Activated CD4-positive, alpha-beta memory T cell treated with anti-CD3 and anti-CD28 coated beads for 36 hours (primary cell): ENCODE data around the gene CELF4. TPM values are rescaled to one million over a fixed set of nuclear protein-coding genes. Genes with fewer than 3 reads are reported as not detected.

Source experiments
- CTCF ChIA-PET: fragments of 350-600 bp; sonication (Branson Sonifier 250); formaldehyde crosslinking; loops from one replicate; lab custom pipeline; 2021; ENCODE audit warnings: antibody characterized with exemption, inconsistent platforms; lab: Charles Lee
- POLR2A ChIA-PET: fragments of 350-600 bp; sonication (Branson Sonifier 250); formaldehyde crosslinking; loops from one replicate; lab custom pipeline; 2021; ENCODE audit warnings: antibody characterized with exemption; lab: Charles Lee
- DNase-seq: peaks from one replicate; pipeline ENCODE4 v3.0.0-alpha.2; 2020
- H3K27ac Mint-ChIP-seq: one replicate; pipeline ENCODE4 v1.8.0; 2021; ENCODE audit warnings: mixed read lengths
- H3K27me3 Mint-ChIP-seq: one replicate; pipeline ENCODE4 v1.8.0; 2021; ENCODE audit warnings: mixed read lengths
- H3K36me3 Mint-ChIP-seq: one replicate; pipeline ENCODE4 v1.8.0; 2021; ENCODE audit warnings: mixed read lengths
- H3K4me1 Mint-ChIP-seq: one replicate; pipeline ENCODE4 v1.8.0; 2021; ENCODE audit warnings: low read depth, mixed read lengths
- H3K4me3 Mint-ChIP-seq: one replicate; pipeline ENCODE4 v1.8.0; 2021; ENCODE audit warnings: mild to moderate bottlenecking, mixed read lengths
- H3K9me3 Mint-ChIP-seq: one replicate; pipeline ENCODE4 v1.8.0; 2021; ENCODE audit warnings: mixed read lengths
- intact Hi-C: fragments of 100-400 bp; cut with micrococcal nuclease; formaldehyde crosslinking; loops from one replicate; pipeline ENCODE4 v1.15.1; 2023
- total RNA-seq, 2 experiments: library from RNA; stranded (reverse); gene quantifications; one replicate each; pipeline ENCODE4 v1.2.3, GENCODE V29; 2021

Gene CELF4
- not detected for total RNA-seq

- Mint-ChIP-seq H3K4me3 (peak within 1 kb of the TSS; percentile 16), H3K4me1 (peaks cover 12% of the 10 kb centered on the region), H3K9me3 (no peaks in the 10 kb centered on the region), H3K36me3 (no peaks in the 10 kb centered on the region), H3K27me3 (peaks cover 60% of the 10 kb centered on the region), H3K27ac (no peak within 1 kb of the TSS)
- ChIA-PET POLR2A (no interaction called here), CTCF (no interaction called here)
- intact Hi-C loops: no loop called here
- no peak for DNase-seq
These were observed at the start of gene CELF4 for GRCh38 chr18:37565101-37565976. CELF4 (minus strand) TSS chr18:37565798.

- POLR2A ChIA-PET: no interaction called here
- CTCF ChIA-PET: no interaction called here
- Mint-ChIP-seq H3K36me3 (no peaks in the 10 kb centered on the region), H3K4me3 (no peak overlapping the region), H3K27me3 (no peaks in the 10 kb centered on the region), H3K4me1 (no peaks in the 10 kb centered on the region), H3K9me3 (no peaks in the 10 kb centered on the region), H3K27ac (no peak overlapping the region)
- DNase-seq: no peak
- intact Hi-C loops: no loop called here
These were observed 47.6 kb upstream of the CELF4 start for GRCh38 chr18:37613253-37613565.

DNA sequence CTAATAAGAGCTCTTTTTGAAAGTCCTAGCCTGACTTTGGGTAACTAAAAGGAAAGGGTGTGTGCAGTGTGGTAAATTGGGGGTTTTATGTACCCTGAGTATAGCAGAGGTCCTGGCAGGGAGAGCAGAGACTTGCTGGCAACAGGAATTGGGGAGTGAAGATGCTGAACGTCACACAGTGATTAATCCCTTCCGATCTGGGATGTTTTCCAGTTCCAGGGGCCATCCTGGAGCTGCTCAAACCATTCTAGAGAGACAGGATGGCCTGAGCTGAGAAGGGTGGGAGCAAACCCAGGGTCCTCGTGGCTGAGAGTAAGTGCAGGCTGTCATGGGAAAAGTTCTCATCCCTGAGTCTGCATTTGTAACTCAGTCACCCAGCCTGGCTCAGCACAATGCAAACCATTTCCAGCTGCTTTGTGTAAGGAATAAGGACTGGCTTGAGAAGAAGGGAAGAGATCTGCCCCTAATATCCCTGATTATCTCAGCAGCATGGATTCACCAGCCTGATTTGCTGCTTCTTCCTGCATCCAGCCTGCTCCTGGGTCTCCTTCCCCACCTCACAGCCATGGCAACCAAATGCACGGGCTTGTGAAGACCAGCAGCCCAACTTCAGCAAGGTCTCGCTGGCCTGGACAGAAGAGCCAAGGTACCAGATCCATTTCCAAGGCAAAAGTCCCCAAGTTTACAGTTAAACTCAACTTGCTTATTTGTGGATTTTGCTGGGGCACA, 47.1 kb upstream of the CELF4 start:
- no peaks in the 10 kb centered on the region for H3K9me3 Mint-ChIP-seq
- H3K4me1 Mint-ChIP-seq: no peaks in the 10 kb centered on the region
- H3K4me3 Mint-ChIP-seq: no peak overlapping the region
- intact Hi-C loops: no loop called here
- H3K27ac Mint-ChIP-seq: no peak overlapping the region
- DNase-seq: no peak
- no peaks in the 10 kb centered on the region for H3K36me3 Mint-ChIP-seq
- ChIA-PET POLR2A (no interaction called here), CTCF (no interaction called here)
- H3K27me3 Mint-ChIP-seq: no peaks in the 10 kb centered on the region

DNA sequence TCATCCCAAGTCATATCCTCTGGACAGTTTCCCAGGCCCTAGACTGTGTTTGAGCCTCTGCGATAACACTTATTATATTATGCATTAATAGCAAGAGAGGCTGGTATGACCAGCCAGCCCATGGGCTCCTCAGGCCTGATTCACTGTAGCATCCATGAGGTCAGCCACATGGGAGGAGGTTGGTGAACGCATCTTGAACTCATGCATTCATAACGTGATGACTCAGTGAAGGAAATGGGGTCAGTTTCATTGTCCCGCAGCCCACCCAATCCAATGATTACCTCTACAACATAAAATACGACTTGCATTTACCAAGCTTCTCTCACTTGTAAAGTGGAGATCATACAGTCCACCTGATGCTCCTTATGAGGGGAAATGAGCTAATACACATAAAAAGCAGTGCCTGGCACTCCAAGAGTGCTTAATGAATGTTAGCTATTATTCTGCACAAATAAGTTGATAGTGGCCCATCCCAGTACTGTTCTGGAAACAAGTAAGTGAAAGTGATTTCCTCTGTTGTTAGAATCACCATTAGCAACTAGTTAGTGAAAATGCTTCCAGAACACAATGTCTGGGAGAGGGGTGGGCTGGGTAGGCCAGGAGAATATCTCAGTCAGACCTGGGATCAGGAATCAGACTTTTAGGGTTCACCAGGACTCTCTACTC, 46.1 kb upstream of the CELF4 start:
- no peak overlapping the region for H3K4me3 Mint-ChIP-seq
- H3K27me3 Mint-ChIP-seq: no peaks in the 10 kb centered on the region
- POLR2A ChIA-PET: no interaction called here

DNA sequence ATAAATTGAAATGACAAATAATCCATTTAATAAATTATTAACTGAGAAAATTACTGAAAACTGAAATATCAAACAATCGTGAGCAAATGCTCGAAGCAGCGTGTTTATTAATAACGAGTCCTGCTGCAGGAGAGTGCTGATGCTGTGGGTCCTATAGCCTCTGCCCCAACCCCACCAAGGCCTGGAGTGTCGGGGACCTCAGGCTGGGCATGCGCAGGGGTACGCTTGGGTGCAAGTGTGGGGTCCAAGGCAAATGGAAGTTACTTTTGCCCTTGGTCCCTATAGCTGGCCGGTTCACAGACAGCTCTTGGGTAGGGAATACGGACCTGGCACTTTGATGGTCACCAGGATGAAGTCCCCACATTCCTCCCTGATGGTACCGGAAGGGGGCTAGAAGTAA, 43.3 kb upstream of the CELF4 start:
- H3K36me3 Mint-ChIP-seq: no peaks in the 10 kb centered on the region
- CTCF ChIA-PET: no interaction called here
- H3K27ac Mint-ChIP-seq: no peak overlapping the region
- H3K27me3 Mint-ChIP-seq: no peaks in the 10 kb centered on the region
- POLR2A ChIA-PET: no interaction called here
- H3K4me1 Mint-ChIP-seq: no peaks in the 10 kb centered on the region
- H3K9me3 Mint-ChIP-seq: no peaks in the 10 kb centered on the region
- intact Hi-C loops: no loop called here
- DNase-seq: no peak
- no peak overlapping the region for H3K4me3 Mint-ChIP-seq

More for the DNA sequence above, 46.1 kb upstream of the CELF4 start:
- intact Hi-C loops: no loop called here
- H3K4me1 Mint-ChIP-seq: no peaks in the 10 kb centered on the region
- CTCF ChIA-PET: no interaction called here
- no peak overlapping the region for H3K27ac Mint-ChIP-seq
- DNase-seq: no peak
- H3K9me3 Mint-ChIP-seq: no peaks in the 10 kb centered on the region
- no peaks in the 10 kb centered on the region for H3K36me3 Mint-ChIP-seq

- intact Hi-C loops: no loop called here
- CTCF ChIA-PET: no interaction called here
- Mint-ChIP-seq H3K9me3 (no peaks in the 10 kb centered on the region), H3K36me3 (no peaks in the 10 kb centered on the region), H3K4me3 (no peak overlapping the region), H3K27ac (no peak overlapping the region), H3K4me1 (no peaks in the 10 kb centered on the region), H3K27me3 (no peaks in the 10 kb centered on the region)
- POLR2A ChIA-PET: no interaction called here
- DNase-seq: no peak
These were observed 41.7 kb upstream of the CELF4 start for GRCh38 chr18:37607281-37607680.

DNA sequence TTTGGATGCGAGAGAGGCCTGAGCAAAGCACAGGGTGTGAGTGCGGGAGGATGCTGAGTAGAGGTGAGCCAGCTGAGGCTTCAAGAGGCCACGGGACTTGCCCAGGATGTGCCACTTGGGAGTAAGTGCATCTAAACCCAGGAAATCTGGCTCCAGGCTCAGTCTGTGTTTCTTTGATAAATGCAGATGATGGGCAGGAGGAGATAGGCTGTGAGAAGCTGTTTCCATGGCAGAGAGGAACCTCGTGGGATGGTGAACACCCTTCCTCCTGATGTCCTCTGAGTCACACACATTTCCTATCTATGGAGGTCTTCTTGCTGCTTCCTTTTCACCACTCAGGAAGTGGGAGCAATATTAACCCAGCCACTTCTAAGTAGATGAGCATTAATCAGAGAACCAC, 38.4 kb upstream of the CELF4 start:
- POLR2A ChIA-PET: no interaction called here
- intact Hi-C loops: no loop called here
- no peak overlapping the region for H3K4me3 Mint-ChIP-seq

GRCh38 chr18:37598966-37599896, 33.6 kb upstream of the CELF4 start:
- Mint-ChIP-seq H3K27ac (no peak overlapping the region), H3K27me3 (no peaks in the 10 kb centered on the region), H3K4me1 (no peaks in the 10 kb centered on the region), H3K9me3 (no peaks in the 10 kb centered on the region), H3K36me3 (no peaks in the 10 kb centered on the region), H3K4me3 (no peak overlapping the region)
- POLR2A ChIA-PET: no interaction called here
- intact Hi-C loops: no loop called here
- CTCF ChIA-PET: no interaction called here
- no peak for DNase-seq

More for the DNA sequence above, 38.4 kb upstream of the CELF4 start:
- H3K27me3 Mint-ChIP-seq: no peaks in the 10 kb centered on the region
- CTCF ChIA-PET: no interaction called here
- H3K27ac Mint-ChIP-seq: no peak overlapping the region
- DNase-seq: no peak
- no peaks in the 10 kb centered on the region for H3K4me1 Mint-ChIP-seq
- no peaks in the 10 kb centered on the region for H3K36me3 Mint-ChIP-seq
- H3K9me3 Mint-ChIP-seq: no peaks in the 10 kb centered on the region

GRCh38 chr18:37598396-37598795, 32.8 kb upstream of the CELF4 start:
- H3K4me1 Mint-ChIP-seq: no peaks in the 10 kb centered on the region
- no peak overlapping the region for H3K27ac Mint-ChIP-seq
- ChIA-PET POLR2A (no interaction called here), CTCF (no interaction called here)
- H3K4me3 Mint-ChIP-seq: no peak overlapping the region
- no peaks in the 10 kb centered on the region for H3K36me3 Mint-ChIP-seq
- intact Hi-C loops: no loop called here
- DNase-seq: no peak
- no peaks in the 10 kb centered on the region for H3K9me3 Mint-ChIP-seq
- no peaks in the 10 kb centered on the region for H3K27me3 Mint-ChIP-seq

DNA sequence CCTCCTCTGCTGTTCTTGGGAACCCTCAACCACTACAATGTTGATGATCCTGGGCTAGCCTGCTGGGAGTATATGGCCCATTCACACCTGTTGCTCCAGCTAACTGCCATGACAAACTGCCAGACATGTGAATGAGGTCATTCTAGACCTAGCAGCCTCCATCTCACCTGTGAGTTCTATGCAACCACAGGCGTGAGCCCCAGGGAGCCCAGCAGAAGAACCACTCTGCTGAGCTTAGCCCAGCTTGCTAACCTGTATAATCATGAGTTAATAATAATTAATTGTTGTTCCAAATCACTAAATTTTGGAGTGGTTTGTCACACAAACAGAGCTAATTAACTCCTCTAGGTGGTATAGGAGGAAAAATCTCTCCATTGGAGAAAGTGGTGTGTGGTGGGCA, 24.7 kb upstream of the CELF4 start:
- Mint-ChIP-seq H3K4me1 (no peaks in the 10 kb centered on the region), H3K27me3 (peaks cover 1% of the 10 kb centered on the region), H3K36me3 (no peaks in the 10 kb centered on the region), H3K27ac (no peak overlapping the region), H3K4me3 (no peak overlapping the region), H3K9me3 (peaks cover 3% of the 10 kb centered on the region)
- POLR2A ChIA-PET: no interaction called here
- intact Hi-C loops: no loop called here
- CTCF ChIA-PET: no interaction called here
- DNase-seq: no peak

DNA sequence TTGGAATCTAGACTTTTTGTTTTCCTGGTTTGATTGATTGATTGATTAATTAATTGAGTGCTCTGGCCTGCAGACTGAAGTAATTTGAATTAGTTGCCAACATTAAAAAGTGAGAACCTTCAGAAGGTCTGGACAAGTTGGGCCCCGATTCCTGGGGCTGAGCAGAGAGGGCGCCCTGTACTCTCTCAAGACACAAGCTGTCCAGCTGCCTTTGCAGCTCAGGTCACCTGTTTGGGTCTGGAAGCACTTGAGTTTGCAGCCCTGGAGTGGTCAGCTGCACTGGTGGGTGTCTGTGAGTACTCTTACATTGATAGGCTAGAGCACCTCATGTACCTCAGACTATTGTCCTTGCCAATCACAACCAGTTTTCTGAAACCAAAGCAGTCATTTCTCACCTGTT, 22.7 kb upstream of the CELF4 start:
- Mint-ChIP-seq H3K4me3 (no peak overlapping the region), H3K9me3 (peaks cover 3% of the 10 kb centered on the region), H3K36me3 (no peaks in the 10 kb centered on the region), H3K27me3 (peaks cover 1% of the 10 kb centered on the region), H3K4me1 (no peaks in the 10 kb centered on the region), H3K27ac (no peak overlapping the region)
- no peak for DNase-seq
- intact Hi-C loops: no loop called here
- ChIA-PET CTCF (no interaction called here), POLR2A (no interaction called here)
